ENCODE data around the gene DLEC1.
A peak's percentile ranks its signal among the peaks of the same experiment; 100 is the strongest.
"Not testable (repeated sequence)": the region's sequence is repeated elsewhere in the genome, so short reads cannot be mapped to it uniquely, and the experiment has no call there.

Gene DLEC1

DNA sequence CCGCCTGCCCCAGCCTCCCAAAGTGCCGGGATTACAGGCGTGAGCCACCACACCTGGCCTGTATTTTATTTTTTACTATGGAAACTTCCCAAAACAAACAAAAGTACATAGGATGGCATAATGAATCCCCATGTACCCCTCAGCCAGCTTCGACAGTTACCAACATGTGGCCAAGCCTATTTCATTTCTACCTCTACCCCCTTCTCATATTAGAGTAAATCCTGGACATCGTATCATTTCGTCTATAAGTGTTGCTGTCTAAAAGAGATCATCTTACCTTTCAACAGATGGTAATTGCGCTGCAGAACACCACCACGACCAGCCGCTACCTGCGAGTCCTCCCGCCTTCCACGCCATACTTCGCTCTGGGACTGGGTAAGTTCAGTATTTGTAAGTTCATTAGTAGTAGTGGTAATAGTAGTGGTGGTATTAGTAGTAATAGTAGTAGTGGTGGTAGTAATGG lies 44.9 kb downstream of the DLEC1 start:
- no peak for DNase-seq

DNA sequence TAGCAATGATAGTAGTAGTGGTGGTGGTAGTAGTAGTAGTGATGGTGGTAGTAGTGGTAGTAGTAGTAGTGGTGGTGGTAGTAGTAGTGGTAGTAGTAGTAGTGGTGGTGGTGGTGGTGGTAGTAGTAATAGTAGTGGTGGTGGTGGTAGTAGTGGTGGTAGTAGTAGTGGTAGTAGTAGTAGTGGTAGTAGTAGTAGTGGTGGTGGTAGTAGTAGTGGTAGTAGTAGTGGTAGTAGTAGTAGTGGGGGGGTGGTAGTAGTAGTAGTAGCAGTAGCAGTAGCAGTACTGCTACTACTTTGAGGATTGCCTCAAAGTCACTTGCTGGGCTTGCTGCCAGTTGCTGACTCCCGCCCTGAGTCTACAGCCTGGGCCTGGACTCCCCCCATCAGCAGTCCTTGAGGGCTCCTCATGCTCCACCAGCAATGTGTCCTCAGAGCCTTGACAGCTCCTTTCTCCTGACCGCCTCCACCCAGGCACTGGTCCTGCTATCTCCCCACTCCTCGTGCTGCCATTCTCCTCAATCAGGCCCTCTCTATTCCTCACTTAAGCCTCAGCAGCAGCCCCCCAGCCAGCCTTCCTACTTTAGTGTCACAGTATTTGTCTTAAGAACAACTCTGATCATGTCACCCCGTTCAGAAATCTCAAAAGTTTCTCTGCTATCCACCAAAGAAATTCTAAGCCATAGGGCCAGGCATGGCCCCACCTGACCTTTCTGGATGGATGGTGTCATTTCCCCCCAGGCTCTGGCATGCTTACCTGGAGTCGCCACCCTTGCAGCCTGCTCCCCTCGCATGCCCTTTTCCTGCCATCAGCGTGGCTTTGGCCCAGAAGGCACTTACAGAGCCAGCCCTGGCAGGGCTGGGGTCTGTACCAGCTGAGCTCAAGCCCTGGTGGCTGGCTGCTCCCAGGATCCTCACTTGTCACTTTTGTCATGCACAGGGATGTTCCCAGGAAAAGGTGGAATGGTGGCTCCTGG lies 45.6 kb downstream of the DLEC1 start:
- no peak for DNase-seq

DNA sequence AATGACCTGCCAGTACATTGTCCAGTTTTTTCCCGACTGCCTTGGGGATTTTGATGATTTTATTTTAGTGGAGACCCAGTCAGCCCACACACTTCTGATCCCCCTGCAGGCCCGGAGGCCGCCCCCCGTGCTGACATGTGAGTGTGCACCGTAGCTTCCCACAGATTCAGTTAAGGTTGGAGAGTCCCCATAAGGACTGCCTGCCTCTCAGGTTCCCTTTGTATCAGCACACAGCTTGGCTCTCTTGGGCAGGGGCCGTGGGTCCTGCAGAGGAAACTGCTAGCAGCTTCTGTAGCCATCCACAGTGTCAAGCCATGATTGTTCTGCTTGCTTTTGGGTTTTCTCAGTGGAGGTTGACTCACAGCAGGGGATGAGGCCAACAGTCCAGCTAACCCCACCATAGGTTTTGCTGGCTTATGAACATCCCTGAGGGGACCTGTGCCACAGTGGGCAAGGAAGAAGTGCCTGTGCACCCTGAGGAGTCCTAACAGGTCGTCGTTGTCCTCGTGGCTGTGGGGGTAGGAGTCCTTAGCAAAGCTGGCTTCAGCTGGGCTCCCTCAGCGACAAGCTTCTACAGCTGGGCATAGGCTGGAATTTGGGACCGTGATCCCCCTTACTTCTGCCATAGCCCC lies 46.4 kb downstream of the DLEC1 start:
- no peak for DNase-seq

DNA sequence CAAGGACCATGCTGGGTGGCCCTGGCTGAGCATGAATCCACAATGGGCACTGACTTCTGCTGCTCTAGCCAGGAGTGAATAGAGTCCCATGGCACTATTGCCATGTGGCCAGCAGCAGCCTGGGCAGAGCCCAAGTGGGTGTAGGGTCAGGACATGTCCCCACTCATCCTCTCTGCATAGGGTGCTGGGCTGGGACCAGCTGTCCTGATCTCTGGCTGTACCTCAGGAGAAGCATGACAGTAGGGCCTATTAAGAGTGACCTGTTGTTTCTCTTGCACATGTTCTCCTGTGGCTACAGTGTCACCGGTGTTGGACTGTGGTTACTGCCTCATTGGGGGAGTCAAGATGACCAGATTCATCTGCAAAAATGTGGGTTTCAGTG lies 46.9 kb downstream of the DLEC1 start:
- DNase-seq, result no peak

DNA sequence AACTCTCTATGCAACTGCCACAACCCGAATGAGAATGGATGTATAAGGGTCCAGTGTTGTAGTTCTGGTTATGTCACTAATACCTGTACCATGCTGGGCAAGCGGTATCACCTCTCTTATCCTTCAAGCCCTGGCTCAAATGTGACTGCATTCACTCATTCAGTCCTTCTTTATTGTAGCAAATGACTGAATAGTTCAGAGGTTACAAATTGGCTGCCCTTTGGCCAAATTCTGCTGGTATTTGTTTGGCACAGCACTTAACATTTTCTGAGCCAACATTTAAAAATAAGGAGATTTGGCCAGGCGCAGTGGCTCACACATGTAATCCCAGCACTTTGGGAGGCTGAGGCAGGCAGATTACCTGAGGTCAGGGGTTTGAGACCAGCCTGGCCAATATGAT lies 47.5 kb downstream of the DLEC1 start:
- DNase-seq, result no peak

DNA sequence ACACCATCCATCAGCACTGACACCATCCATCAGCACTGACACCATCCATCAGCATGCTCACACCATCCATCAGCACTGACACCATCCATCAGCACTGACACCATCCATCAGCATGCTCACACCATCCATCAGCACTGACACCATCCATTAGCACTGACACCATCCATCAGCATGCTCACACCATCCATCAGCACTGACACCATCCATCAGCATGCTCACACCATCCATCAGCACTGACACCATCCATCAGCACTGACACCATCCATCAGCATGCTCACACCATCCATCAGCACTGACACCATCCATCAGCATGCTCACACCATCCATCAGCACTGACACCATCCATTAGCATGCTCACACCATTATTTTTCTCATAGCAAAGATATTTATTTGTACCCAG lies 48.3 kb downstream of the DLEC1 start:
- DNase-seq, result not testable (repeated sequence)

DNA sequence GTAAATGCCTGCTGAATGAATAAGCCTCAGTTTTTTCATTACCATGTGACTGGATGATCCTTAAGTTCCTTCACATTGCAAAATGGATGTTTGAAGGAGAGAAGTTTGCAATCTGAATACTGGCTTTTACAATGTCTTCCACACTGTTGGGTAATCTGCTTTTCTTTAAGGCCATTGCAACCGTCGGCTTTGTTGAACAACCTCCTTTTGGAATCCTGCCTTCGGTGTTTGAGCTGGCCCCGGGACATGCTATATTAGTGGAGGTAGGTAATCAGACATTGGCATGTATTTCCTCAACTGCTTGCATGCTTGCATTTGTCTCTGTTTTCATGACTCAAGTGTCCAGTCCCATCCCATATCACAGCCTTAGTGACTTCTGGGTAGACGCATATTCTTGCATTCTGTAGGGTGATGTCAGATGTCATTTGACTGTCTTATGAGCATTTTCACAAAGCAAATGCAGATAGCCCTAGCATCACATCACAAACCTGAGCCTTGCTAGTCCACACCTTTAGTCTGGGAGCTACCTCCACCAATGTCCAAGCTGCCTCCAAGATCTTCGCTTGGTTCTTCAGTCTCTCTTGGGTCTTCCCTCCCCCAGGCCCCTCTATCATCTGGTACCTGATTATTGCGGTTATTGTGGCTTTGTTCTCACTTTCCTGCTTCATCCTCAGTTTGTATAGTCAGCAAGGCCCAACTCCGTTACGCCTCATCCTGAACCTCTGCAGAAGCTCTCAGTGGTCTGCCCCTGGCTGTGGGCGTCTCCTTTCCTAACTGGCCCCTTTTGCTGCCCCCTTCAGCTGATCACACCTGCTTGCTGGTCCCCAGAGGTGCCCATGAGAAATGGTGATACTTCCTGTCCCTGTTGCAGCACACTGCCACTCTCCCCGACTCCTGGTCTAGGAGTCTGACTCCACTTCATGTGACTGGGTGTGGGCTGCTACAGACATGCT lies 49.4 kb downstream of the DLEC1 start:
- DNase-seq, result no peak

DNA sequence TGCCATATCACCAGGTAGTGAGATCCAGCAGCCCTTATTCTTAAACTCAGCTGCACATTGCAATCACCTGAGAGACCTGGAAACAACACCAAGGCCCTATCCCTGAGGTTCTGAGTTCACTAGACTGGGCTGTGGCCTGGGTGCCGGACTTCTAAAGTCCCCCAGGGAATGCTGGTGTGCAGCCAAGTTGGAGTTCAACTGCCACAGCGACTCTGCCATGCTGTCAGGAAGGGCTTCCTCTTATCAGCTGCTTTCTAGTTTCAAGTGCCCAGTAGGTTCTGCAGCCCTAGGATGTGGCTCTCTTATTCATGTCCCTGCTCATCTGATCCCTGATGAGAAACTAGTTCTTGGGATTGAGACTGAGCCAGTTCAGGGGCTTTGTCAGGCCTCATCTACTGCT lies 50.2 kb downstream of the DLEC1 start:
- no peak for DNase-seq

DNA sequence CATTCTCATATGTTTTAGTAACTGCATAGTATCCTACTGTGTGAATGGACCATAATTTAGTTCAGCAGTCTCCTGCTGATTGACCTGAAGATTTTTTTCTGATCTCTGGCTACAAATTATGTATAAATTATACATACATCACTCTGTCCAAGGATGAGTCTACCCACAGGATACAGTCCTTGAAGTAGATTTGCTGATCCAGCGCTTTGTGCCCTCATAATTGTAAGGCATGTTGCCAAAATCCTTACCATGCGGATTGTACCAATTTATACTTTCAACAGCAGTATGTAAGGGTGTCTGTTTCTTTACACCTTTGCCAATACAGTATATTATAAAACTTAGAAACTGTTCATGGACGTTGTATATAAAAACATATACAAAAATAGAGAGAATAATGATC lies 51.4 kb downstream of the DLEC1 start:
- no peak for DNase-seq

DNA sequence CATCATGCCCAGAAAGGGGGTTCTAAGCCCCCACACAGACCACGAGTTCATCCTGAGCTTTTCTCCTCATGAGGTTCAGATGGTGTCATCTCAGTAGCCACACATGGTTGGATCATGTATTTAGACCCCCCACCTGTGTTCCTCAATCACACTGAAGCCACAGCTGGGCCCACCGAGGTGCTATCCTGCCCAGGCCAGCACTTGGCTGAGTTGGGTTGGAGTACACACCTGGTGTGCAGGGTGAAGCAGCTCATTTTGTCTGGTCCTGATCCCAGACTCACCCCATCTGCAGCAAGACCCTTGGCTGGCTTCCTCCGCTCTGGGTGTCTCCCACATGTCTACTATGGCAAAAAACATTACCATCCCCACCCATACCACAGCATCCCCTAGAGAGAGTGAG lies 56.0 kb downstream of the DLEC1 start:
- DNase-seq, result no peak

DNA sequence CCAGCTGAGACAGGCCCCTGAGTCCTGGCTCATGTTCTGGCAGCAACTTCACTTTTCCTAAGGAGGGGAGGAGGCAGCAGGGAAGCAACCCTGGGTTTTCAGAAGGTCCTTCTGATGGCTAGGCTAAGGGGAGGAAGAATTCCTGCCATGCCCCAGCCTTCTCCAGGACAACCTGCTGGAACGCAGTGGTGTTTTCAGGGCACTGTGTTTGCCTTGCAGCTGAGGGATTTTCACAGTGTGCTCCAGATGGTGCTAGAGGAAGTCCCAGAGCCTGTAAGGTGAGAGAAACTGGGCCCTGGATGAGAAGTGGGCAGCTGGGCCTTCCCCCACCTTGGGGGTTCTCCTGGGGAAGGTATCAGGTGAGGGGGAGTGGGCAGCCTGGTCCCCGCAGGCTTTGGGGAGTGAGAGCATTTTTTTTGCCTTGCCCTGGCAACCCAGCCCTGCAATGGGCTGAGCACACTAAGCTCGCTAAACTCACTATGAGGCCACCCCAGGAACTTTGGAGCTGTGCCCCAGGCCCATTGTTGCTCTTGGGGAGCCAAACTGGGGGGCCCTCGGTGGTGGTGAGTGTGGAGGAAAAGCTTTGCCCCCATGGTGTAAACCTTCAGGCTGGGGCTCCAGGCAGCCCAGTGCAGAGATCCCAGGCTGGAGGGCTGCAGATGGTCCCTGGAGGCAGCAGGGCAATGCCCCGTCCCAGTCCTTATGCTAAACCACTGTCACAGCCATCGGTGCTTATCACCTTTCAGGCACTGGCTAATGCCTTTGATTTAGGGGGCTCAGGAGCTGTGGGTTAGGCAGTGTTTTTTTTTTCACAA lies 56.9 kb downstream of the DLEC1 start:
- DNase-seq, result peak in 3 of 56 donors; percentile 13 to 40 (median 25)

DNA sequence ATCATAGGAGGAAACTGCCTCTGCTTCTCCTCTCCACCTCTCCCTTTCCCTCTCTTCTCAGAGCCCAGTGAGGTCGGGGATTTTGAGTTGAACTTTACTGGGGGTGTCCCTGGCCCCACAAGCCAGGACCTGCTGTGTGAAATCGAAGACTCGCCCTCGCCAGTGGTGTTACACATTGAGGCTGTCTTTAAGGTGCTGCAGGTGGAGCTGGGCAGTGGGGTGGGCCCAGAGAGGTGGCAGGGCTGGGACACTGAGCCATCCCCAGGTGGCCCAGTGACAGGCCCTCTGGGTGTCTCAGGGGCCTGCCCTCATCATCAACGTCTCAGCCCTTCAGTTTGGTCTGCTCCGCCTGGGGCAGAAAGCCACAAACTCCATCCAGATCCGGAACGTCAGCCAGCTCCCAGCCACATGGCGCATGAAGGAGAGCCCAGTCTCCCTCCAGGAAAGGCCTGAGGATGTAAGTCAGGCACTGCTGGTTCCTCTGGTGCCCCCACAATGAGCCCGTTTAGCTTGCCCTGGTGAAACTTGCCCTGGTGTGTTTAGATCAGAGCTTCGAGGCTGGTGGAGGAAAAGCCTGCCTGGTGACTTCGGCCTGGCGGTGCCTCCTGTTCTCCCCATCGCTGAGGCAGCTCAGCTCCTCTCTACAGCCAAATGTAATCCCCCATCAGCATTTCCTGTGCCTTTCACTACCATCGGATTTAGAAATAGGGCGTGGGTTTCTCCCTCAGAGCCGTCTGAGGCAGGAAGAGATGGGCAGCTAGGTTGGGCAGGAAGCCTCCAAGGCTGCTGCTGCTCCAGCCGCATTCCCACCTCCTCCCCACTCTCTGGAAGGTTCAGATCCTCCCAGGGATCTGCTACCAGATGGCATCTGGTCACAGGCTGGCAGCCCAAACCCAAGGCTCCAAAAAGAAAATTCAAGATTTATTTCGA lies 58.7 kb downstream of the DLEC1 start:
- DNase-seq, result no peak

DNA sequence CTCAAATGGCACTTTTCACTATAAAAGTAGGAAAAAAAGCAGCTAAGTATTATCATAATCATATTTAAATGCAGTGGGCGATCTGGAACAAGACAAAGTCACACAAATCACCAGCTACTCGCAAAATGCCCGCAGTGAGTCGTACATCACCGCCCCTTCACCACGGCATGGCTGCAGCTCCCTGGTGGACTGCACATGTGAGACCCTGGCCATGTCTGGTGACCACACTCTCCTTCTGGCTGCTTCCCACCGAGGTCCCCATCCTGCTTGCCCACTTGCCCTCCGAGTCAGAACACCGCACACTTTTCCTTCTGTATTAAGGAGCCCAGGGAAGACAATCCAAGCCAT lies 59.3 kb downstream of the DLEC1 start:
- no peak for DNase-seq

DNA sequence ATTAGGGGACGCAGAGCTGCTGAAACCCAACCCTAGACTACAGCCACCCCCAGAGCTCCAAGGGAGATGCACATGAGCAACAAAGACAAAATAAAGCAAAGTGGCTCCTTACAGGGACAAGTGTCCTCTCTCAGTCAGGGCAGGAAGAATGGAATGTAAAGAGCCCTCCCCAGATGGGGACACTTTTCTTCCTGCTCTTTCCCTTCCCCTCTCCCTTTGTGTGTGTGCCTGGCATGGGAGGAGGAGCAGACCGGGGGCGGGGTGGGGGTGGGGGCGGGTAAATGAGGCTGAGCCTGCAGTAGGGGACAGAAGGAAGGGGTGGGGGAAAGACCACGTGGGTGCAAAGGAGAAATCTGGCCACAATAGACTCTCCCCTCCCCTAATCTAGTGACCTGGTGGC lies 60.5 kb downstream of the DLEC1 start:
- no peak for DNase-seq

DNA sequence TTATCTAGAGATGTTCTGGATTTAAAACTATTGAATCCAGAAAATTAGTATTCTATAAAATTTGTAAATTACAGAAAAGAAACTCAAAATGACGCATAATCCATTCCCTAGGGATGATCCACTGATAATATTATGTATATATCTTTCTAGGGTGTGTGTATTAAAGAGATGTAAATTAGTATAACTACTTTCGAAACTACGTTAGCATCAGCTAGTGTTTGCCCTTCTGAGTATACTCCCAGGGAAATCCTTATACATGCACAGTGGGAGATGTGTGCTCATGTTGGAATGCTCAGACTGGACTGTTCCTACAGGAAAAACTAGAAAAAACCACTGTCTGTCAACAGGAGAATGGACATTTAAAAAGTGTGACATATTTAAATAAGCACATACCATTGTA lies 61.5 kb downstream of the DLEC1 start:
- no peak for DNase-seq

DNA sequence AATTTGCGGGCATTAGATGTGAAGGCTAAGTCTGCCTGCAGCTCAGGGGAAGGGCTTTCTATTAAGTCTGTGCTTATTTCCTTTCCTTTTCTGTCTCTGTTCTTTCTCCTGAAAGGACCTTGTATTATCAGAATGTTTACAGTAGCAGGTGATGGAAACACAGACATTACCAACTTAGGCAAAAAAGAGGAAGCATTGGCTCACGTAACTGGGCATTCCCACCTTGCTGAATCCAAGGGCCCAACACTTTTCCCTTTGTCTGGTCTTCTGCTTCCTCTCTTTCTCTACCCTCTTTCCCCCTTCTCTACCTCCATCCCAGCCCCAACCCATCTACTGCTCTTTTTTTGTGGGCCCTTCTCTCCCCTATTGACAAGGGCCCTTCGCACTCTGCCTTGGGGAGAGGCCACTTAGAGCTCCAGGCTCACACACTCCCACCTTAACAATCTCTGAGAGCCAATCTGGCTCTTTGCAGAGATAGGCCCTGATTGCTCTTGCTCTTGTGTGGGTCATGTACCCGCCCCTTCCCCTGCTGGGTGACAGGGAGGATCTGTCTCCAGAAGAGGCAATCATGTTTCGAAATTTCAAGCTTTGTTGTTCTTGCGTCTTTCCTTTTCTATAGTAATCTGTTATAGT lies 62.9 kb downstream of the DLEC1 start:
- DNase-seq, result no peak

DNA sequence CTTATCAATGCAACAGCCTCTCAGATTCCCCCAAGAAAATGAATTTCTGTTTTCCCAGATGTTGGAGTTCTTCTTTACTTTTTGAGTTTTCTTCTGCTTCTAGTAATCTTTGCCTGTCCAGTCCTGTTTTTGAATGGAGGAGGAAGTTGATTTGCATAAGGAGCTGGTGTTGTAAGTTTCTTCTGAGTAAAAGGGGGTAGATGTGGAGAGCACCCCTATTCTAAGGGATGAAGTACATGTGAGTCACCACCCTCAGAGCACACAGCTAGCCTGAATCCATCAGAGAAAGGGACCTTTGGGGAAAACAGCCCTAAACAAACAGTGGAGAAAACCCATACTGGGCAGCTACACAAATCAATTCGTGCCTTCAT lies 63.4 kb downstream of the DLEC1 start:
- no peak for DNase-seq

DNA sequence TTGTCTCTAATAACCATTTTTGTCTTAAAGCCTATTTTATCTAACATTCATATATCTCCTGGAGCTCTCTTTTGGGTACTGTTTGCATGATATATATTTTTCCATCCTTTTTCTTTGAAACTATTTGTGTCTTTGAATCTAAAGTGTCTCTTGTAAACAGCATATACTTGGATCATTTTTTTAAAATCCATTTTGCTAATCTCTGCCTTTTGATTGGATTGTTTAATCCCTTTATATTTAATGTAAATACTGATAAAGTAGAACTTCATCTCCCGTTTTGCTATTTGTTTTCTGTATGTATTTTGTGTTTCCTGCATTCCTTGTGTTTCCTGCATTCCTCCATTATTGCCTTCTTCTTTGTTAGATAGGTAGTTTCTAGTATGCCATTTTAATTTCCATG lies 66.5 kb downstream of the DLEC1 start:
- DNase-seq, result no peak

DNA sequence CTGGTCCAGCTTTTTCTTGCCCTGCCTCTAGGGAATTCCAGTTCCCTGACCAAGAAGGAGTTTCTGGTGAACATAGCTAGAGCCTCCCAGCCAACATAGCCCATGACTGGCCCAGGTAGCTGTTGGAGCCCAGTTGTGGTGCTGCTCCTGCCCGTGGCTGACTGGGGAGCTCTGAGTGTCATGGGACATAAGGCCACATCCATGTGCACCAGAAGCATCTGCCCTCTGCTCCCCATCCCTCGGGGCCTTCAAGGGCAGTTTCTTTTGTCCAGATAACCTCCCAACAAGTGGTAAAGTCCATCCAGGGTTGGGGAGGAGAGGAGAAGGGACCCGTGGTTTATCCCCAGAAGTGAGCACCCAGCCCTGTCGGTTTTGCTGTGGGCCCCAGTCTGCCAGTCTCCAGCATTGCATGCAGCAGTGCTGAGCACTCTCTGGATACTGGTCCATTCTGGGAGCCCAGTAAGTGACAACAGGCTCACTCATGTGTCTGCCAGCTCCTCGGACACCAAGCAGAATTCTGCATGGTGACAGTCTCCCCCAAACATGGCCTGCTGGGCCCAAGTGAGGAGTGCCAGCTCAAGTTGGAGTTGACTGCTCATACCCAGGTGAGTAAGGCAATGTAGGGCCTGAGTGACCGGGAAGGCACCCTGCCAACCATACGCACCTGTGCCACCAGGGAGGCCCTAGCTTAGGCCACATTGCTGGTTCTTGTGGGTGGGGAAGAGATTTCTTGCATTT lies 69.1 kb downstream of the DLEC1 start:
- DNase-seq, result no peak
